ENCODE results near the gene PCNT. TPM values are rescaled to one million over a fixed set of nuclear protein-coding genes. Genes with fewer than 3 reads are reported as not detected.
"Not testable (repeated sequence)": the region's sequence is repeated elsewhere in the genome, so short reads cannot be mapped to it uniquely, and the experiment has no call there.

Gene PCNT
- total RNA-seq, 1 experiment from 2014 or later, result 41.0 TPM

- no peaks in the 10 kb centered on the region for H3K4me1 Mint-ChIP-seq
- DNase-seq (ENCODE audit: low spot score), result no peak
- no peak overlapping the region for H3K4me3 Mint-ChIP-seq
- H3K27me3 Mint-ChIP-seq (ENCODE audit: low read depth), result no peaks in the 10 kb centered on the region
- peaks cover 45% of the 10 kb centered on the region for H3K36me3 Mint-ChIP-seq
- no peaks in the 10 kb centered on the region for H3K9me3 Mint-ChIP-seq
- ChIA-PET POLR2A (no interaction called here), CTCF (no interaction called here)
- no peak overlapping the region for H3K27ac Mint-ChIP-seq
- TF ChIP-seq ZNF232 (CRISPR knock-in tag; IDR thresholded peaks at IDR 0.05), result no peak
- TF ChIP-seq IRF2 (CRISPR knock-in tag; IDR thresholded peaks at IDR 0.05; ENCODE audit: borderline replicate concordance, low read depth), result no peak
- TF ChIP-seq ZNF532 (CRISPR knock-in tag; IDR thresholded peaks at IDR 0.05; ENCODE audit: borderline replicate concordance), result no peak
- TF ChIP-seq TEAD4 (CRISPR knock-in tag; IDR thresholded peaks at IDR 0.05), result no peak
- no peak for TF ChIP-seq HMGXB4 (CRISPR knock-in tag; IDR thresholded peaks at IDR 0.05)
- no peak for TF ChIP-seq USF1 (CRISPR knock-in tag; IDR thresholded peaks at IDR 0.05)
- no peak for TF ChIP-seq RELA (CRISPR knock-in tag; IDR thresholded peaks at IDR 0.05; ENCODE audit: borderline replicate concordance)
- TF ChIP-seq ZNF317 (CRISPR knock-in tag; IDR thresholded peaks at IDR 0.05; ENCODE audit: borderline replicate concordance, low read depth), result no peak
- TF ChIP-seq KAT7 (CRISPR knock-in tag; IDR thresholded peaks at IDR 0.05; ENCODE audit: borderline replicate concordance), result no peak
- TF ChIP-seq TCF7 (CRISPR knock-in tag; IDR thresholded peaks at IDR 0.05; ENCODE audit: low read depth), result no peak
- no peak for TF ChIP-seq JAZF1 (CRISPR knock-in tag; IDR thresholded peaks at IDR 0.05)
- TF ChIP-seq TEAD1 (CRISPR knock-in tag; IDR thresholded peaks at IDR 0.05), result no peak
- no peak for TF ChIP-seq NR2C2 (CRISPR knock-in tag; IDR thresholded peaks at IDR 0.05)
- no peak for TF ChIP-seq NFYB (CRISPR knock-in tag; conservative IDR thresholded peaks at IDR 0.05; ENCODE audit: low read depth)
- TF ChIP-seq IRF1 (CRISPR knock-in tag; IDR thresholded peaks at IDR 0.05), result no peak
- TF ChIP-seq SOX15 (CRISPR knock-in tag; IDR thresholded peaks at IDR 0.05), result no peak
- no peak for TF ChIP-seq ZNF671 (CRISPR knock-in tag; IDR thresholded peaks at IDR 0.05)
- no peak for TF ChIP-seq GRHL2 (CRISPR knock-in tag; IDR thresholded peaks at IDR 0.05; ENCODE audit: insufficient replicate concordance, severe bottlenecking)
- no peak for TF ChIP-seq ZNF425 (CRISPR knock-in tag; conservative IDR thresholded peaks at IDR 0.05)
- TF ChIP-seq ERG (CRISPR knock-in tag; IDR thresholded peaks at IDR 0.05), result no peak
- peak; percentile 26 for ATAC-seq
Measured at GRCh38 chr21:46402421-46402820, 78.5 kb downstream of the PCNT start.

GRCh38 chr21:46403234-46403811, 79.4 kb downstream of the PCNT start:
- ATAC-seq; CTCF ChIA-PET; H3K4me1 Mint-ChIP-seq; H3K4me3 Mint-ChIP-seq; H3K27me3 Mint-ChIP-seq (ENCODE audit: low read depth); POLR2A ChIA-PET; H3K9me3 Mint-ChIP-seq; DNase-seq (ENCODE audit: low spot score): not testable (repeated sequence)
- H3K36me3 Mint-ChIP-seq, result peaks cover 38% of the 10 kb centered on the region
- peak overlapping the region; percentile 41 for H3K27ac Mint-ChIP-seq
